ENCODE data around the gene TP53.

The TP53 gene

GRCh38 chr17:7712111-7712771, 25.0 kb upstream of the TP53 start:
- no peaks in the 10 kb centered on the region for H3K9me3 Mint-ChIP-seq
- H3K36me3 Mint-ChIP-seq: no peaks in the 10 kb centered on the region
- DNase-seq: peak; percentile 34
- no peak overlapping the region for H3K4me3 Mint-ChIP-seq
- H3K27me3 Mint-ChIP-seq: peaks cover 93% of the 10 kb centered on the region
- H3K4me1 Mint-ChIP-seq: peaks cover 32% of the 10 kb centered on the region
- CTCF ChIA-PET: no interaction called here
- H3K27ac Mint-ChIP-seq: no peak overlapping the region

- no peaks in the 10 kb centered on the region for H3K9me3 Mint-ChIP-seq
- DNase-seq: no peak
- CTCF ChIA-PET: interaction anchor here (1.9 kb wide), 1 partner anchor 23 kb away, joined by 7 read pairs; the partner anchor contains the start of genes TP53 and WRAP53
These were observed 23.9 kb upstream of the TP53 start for GRCh38 chr17:7711051-7711755.

GRCh38 chr17:7710301-7710700, 23.0 kb upstream of the TP53 start:
- Mint-ChIP-seq H3K4me1 (peaks cover 29% of the 10 kb centered on the region), H3K9me3 (no peaks in the 10 kb centered on the region), H3K27ac (no peak overlapping the region), H3K36me3 (no peaks in the 10 kb centered on the region), H3K4me3 (no peak overlapping the region), H3K27me3 (peaks cover 93% of the 10 kb centered on the region)
- DNase-seq: no peak
- CTCF ChIA-PET: interaction anchor here (1.9 kb wide), 1 partner anchor 22 kb away, joined by 7 read pairs; the partner anchor contains the start of genes TP53 and WRAP53

More at GRCh38 chr17:7711051-7711755, 23.9 kb upstream of the TP53 start:
- Mint-ChIP-seq H3K4me3 (no peak overlapping the region), H3K36me3 (no peaks in the 10 kb centered on the region), H3K27ac (no peak overlapping the region), H3K27me3 (peaks cover 93% of the 10 kb centered on the region), H3K4me1 (peaks cover 25% of the 10 kb centered on the region)

- DNase-seq: no peak
- H3K9me3 Mint-ChIP-seq: no peaks in the 10 kb centered on the region
- peaks cover 93% of the 10 kb centered on the region for H3K27me3 Mint-ChIP-seq
- no peak overlapping the region for H3K4me3 Mint-ChIP-seq
- H3K36me3 Mint-ChIP-seq: no peaks in the 10 kb centered on the region
- CTCF ChIA-PET: no interaction called here
- no peak overlapping the region for H3K27ac Mint-ChIP-seq
- peaks cover 36% of the 10 kb centered on the region for H3K4me1 Mint-ChIP-seq
These were observed 21.7 kb upstream of the TP53 start for GRCh38 chr17:7709031-7709430.

- peaks cover 93% of the 10 kb centered on the region for H3K27me3 Mint-ChIP-seq
These were observed 20.8 kb upstream of the TP53 start for GRCh38 chr17:7707858-7708750.

GRCh38 chr17:7707446-7707845, 20.2 kb upstream of the TP53 start:
- no peak for DNase-seq
- CTCF ChIA-PET: interaction anchor here (1.4 kb wide), 1 partner anchor 9 kb away, joined by 7 read pairs; no protein-coding TSS in a partner anchor
- Mint-ChIP-seq H3K4me3 (no peak overlapping the region), H3K27ac (no peak overlapping the region), H3K9me3 (no peaks in the 10 kb centered on the region), H3K4me1 (peaks cover 28% of the 10 kb centered on the region), H3K36me3 (peaks cover 3% of the 10 kb centered on the region), H3K27me3 (peaks cover 94% of the 10 kb centered on the region)

More at GRCh38 chr17:7707858-7708750, 20.8 kb upstream of the TP53 start:
- Mint-ChIP-seq H3K27ac (no peak overlapping the region), H3K9me3 (no peaks in the 10 kb centered on the region), H3K36me3 (peaks cover 3% of the 10 kb centered on the region), H3K4me1 (peaks cover 31% of the 10 kb centered on the region), H3K4me3 (no peak overlapping the region)
- CTCF ChIA-PET: no interaction called here
- no peak for DNase-seq

GRCh38 chr17:7706631-7707354, 19.5 kb upstream of the TP53 start:
- Mint-ChIP-seq H3K4me3 (no peak overlapping the region), H3K4me1 (peaks cover 25% of the 10 kb centered on the region), H3K27me3 (peaks cover 87% of the 10 kb centered on the region), H3K9me3 (no peaks in the 10 kb centered on the region), H3K36me3 (peaks cover 8% of the 10 kb centered on the region), H3K27ac (no peak overlapping the region)
- CTCF ChIA-PET: interaction anchor here (1.4 kb wide), 1 partner anchor 9 kb away, joined by 7 read pairs; no protein-coding TSS in a partner anchor
- DNase-seq: no peak

- peaks cover 77% of the 10 kb centered on the region for H3K27me3 Mint-ChIP-seq
- no peaks in the 10 kb centered on the region for H3K9me3 Mint-ChIP-seq
- H3K36me3 Mint-ChIP-seq: peaks cover 13% of the 10 kb centered on the region
- H3K4me3 Mint-ChIP-seq: no peak overlapping the region
- CTCF ChIA-PET: no interaction called here
- no peak for DNase-seq
- peaks cover 18% of the 10 kb centered on the region for H3K4me1 Mint-ChIP-seq
- H3K27ac Mint-ChIP-seq: no peak overlapping the region
These were observed 18.3 kb upstream of the TP53 start for GRCh38 chr17:7705269-7706255.

GRCh38 chr17:7704601-7705268, 17.4 kb upstream of the TP53 start, which contains the start of gene EFNB3:
Gene EFNB3, plus strand, starts transcription at chr17:7705202. Its CDS starts 397 bp downstream, at chr17:7705599.
- H3K27ac Mint-ChIP-seq: no peak within 1 kb of the TSS
- H3K36me3 Mint-ChIP-seq: peaks cover 13% of the 10 kb centered on the region
- DNase-seq: peak; percentile 29
- H3K27me3 Mint-ChIP-seq: peaks cover 69% of the 10 kb centered on the region
- CTCF ChIA-PET: interaction anchor here (1.0 kb wide), 1 partner anchor 39 kb away, joined by 3 read pairs; no protein-coding TSS in a partner anchor
- peaks cover 11% of the 10 kb centered on the region for H3K4me1 Mint-ChIP-seq
- H3K4me3 Mint-ChIP-seq: no peak within 1 kb of the TSS
- H3K9me3 Mint-ChIP-seq: no peaks in the 10 kb centered on the region

- DNase-seq: no peak
- H3K4me1 Mint-ChIP-seq: peaks cover 11% of the 10 kb centered on the region
- no peak overlapping the region for H3K27ac Mint-ChIP-seq
- H3K27me3 Mint-ChIP-seq: peaks cover 62% of the 10 kb centered on the region
- no peak overlapping the region for H3K4me3 Mint-ChIP-seq
- CTCF ChIA-PET: interaction anchor here (1.0 kb wide), 1 partner anchor 40 kb away, joined by 3 read pairs; no protein-coding TSS in a partner anchor
- H3K9me3 Mint-ChIP-seq: no peaks in the 10 kb centered on the region
- H3K36me3 Mint-ChIP-seq: peaks cover 13% of the 10 kb centered on the region
These were observed 16.5 kb upstream of the TP53 start for GRCh38 chr17:7703584-7704479.

GRCh38 chr17:7702776-7703175, 15.5 kb upstream of the TP53 start:
- Mint-ChIP-seq H3K36me3 (peaks cover 17% of the 10 kb centered on the region), H3K4me1 (peaks cover 11% of the 10 kb centered on the region), H3K27me3 (peaks cover 53% of the 10 kb centered on the region), H3K9me3 (no peaks in the 10 kb centered on the region), H3K27ac (no peak overlapping the region), H3K4me3 (no peak overlapping the region)
- no peak for DNase-seq
- CTCF ChIA-PET: no interaction called here

Measured in activated naive CD4-positive, alpha-beta T cell treated with anti-CD3 and anti-CD28 coated beads, Interleukin-2, amount 10 ng/mL, durations not matched to agents 7 days and 5 days (primary cell).